ENCODE results near the gene ZNF580. TPM values are rescaled to one million over a fixed set of nuclear protein-coding genes. Genes with fewer than 3 reads are reported as not detected.

The ZNF580 gene
- polyA plus RNA-seq, 3 donors: 9.7 to 46.5 (median 10.7) TPM

DNA sequence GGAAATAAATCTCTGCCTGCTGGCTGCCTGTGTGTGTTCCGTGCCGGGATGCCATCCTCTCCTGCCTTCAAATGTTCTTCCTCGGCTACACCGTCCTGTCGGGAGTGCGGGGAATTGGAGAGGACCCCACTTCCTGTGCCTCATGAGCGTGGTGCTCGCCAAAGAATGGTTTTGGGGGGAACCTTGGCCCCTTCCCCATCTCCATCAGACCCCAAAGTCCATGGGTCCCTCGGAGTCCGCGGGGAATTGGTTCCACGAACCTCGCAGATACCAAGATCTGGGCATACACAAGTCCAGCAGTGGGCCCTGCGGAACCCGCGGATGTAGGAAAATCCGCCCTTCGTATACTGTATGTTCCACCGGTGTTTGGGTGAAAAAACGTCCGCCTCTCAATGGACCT lies 37.7 kb upstream of the ZNF580 start:
- Mint-ChIP-seq H3K27me3 (ENCODE audit: low read depth in 3 of 3) (no peaks in the 10 kb centered on the region), H3K27ac (peak overlapping the region in 3 of 7 donors; percentile 63 to 77 (median 77)), H3K4me1 (peaks cover 54% of the 10 kb centered on the region), H3K9me3 (peaks cover 0 to 4% (median 0%) of the 10 kb centered on the region in 7 donors), H3K36me3 (peaks cover 9 to 21% of the 10 kb centered on the region in 2 donors), H3K4me3 (no peak overlapping the region)
- intact Hi-C loops (cut with micrococcal nuclease): loop anchor here in 1 of 2 donors (10.0 kb wide), 1 partner anchor 198 kb away; the partner anchor contains the start of gene UBE2S
- peaks cover 34 to 60% of the 10 kb centered on the region in 2 donors for H3K4me1 ChIP-seq (ENCODE audit: control insufficient read depth in 1 of 2, insufficient read depth in 2 of 2, low read length in 2 of 2)
- peaks cover 0 to 25% of the 10 kb centered on the region in 2 donors for H3K36me3 ChIP-seq (replicated peaks in 1 of 2; ENCODE audit: control insufficient read depth in 1 of 2, insufficient read depth in 2 of 2, low read length in 2 of 2)
- H2AFZ ChIP-seq (ENCODE audit: insufficient read depth, low read depth, low read length, poor library complexity, severe bottlenecking): no peak overlapping the region
- H3K9ac ChIP-seq (ENCODE audit: insufficient read depth, low read length, poor library complexity, severe bottlenecking): no peak overlapping the region
- peaks cover 63% of the 10 kb centered on the region for H3K79me2 ChIP-seq (ENCODE audit: insufficient read depth, low read length)
- no peaks in the 10 kb centered on the region for H3K27me3 ChIP-seq (ENCODE audit: control insufficient read depth in 2 of 2, insufficient read depth in 2 of 2, low read length in 2 of 2)
- no peak overlapping the region for H3K4me2 ChIP-seq (replicated peaks; ENCODE audit: extremely low read depth, low read length, poor library complexity, severe bottlenecking)
- TF ChIP-seq, protein P1, sequence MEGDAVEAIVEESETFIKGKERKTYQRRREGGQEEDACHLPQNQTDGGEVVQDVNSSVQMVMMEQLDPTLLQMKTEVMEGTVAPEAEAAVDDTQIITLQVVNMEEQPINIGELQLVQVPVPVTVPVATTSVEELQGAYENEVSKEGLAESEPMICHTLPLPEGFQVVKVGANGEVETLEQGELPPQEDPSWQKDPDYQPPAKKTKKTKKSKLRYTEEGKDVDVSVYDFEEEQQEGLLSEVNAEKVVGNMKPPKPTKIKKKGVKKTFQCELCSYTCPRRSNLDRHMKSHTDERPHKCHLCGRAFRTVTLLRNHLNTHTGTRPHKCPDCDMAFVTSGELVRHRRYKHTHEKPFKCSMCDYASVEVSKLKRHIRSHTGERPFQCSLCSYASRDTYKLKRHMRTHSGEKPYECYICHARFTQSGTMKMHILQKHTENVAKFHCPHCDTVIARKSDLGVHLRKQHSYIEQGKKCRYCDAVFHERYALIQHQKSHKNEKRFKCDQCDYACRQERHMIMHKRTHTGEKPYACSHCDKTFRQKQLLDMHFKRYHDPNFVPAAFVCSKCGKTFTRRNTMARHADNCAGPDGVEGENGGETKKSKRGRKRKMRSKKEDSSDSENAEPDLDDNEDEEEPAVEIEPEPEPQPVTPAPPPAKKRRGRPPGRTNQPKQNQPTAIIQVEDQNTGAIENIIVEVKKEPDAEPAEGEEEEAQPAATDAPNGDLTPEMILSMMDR (IDR thresholded peaks at IDR 0.05): no peak
- H4K20me1 ChIP-seq (ENCODE audit: insufficient read depth, low read length): peaks cover 15% of the 10 kb centered on the region
- H3K27ac ChIP-seq (ENCODE audit: low read depth in 1 of 2, low read length in 2 of 2): no peak overlapping the region
- DNase-seq: no peak
- H3K9me3 ChIP-seq (replicated peaks in 1 of 2; ENCODE audit: control insufficient read depth in 1 of 2, insufficient read depth in 1 of 2, low read length in 2 of 2): no peaks in the 10 kb centered on the region
- 96% methylated on average over 14 of the region's 21 CpGs for WGBS (ENCODE audit: insufficient coverage)
- H3K4me3 ChIP-seq (replicated peaks in 1 of 3; ENCODE audit: low read depth in 2 of 3, low read length in 3 of 3): no peak overlapping the region

DNA sequence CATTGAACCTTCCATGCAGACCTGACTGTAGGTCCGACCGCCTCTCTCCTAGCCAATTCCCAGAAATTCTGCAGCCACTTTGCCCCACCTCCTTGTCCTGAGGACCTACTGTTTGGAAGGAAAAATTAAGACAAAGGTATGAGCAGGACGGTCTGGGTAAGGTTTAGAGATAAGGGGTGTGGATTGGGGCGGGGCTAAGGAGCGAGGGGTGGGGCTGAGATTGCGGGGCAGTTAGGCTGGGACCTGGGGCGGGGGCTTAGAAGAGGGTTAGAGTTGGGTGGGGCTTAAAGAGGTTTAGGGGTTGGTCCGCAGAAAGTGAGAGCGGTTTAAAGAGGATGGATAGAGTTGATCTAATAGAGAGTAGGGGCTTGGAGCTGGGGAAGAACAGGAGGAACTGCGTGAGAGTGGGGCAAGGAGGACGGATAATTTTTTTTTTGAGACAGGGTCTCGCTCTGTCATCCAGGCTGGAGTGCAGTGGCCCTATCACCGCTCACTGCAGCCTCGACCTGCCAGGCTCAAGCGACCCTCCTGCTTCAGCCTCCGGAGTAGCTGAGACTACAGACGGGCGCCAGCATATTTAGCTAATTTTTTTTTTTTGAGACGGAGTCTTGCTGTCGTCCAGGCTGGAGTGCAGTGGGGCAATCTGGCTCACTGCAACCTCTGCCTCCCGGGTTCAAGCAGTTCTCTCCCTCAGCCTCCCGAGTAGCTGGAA lies 37.1 kb upstream of the ZNF580 start:
- Histone ChIP-seq H3K9me3 (replicated peaks in 1 of 2; ENCODE audit: control insufficient read depth in 1 of 2, insufficient read depth in 1 of 2, low read length in 2 of 2) (no peaks in the 10 kb centered on the region), H3K36me3 (replicated peaks in 1 of 2; ENCODE audit: control insufficient read depth in 1 of 2, insufficient read depth in 2 of 2, low read length in 2 of 2) (peaks cover 0 to 25% of the 10 kb centered on the region in 2 donors), H3K4me2 (replicated peaks; ENCODE audit: extremely low read depth, low read length, poor library complexity, severe bottlenecking) (peak overlapping the region; percentile 77), H3K27me3 (ENCODE audit: control insufficient read depth in 2 of 2, insufficient read depth in 2 of 2, low read length in 2 of 2) (no peaks in the 10 kb centered on the region), H4K20me1 (ENCODE audit: insufficient read depth, low read length) (peaks cover 20% of the 10 kb centered on the region), H3K27ac (ENCODE audit: low read depth in 1 of 2, low read length in 2 of 2) (peak overlapping the region in 1 of 2 donors; percentile 85), H3K4me1 (ENCODE audit: control insufficient read depth in 1 of 2, insufficient read depth in 2 of 2, low read length in 2 of 2) (peaks cover 34 to 60% of the 10 kb centered on the region in 2 donors), H3K4me3 (replicated peaks in 1 of 3; ENCODE audit: low read depth in 2 of 3, low read length in 3 of 3) (peak overlapping the region in 1 of 3 experiments; percentile 81), H2AFZ (ENCODE audit: insufficient read depth, low read depth, low read length, poor library complexity, severe bottlenecking) (no peak overlapping the region), H3K79me2 (ENCODE audit: insufficient read depth, low read length) (peaks cover 67% of the 10 kb centered on the region), H3K9ac (ENCODE audit: insufficient read depth, low read length, poor library complexity, severe bottlenecking) (no peak overlapping the region)
- Mint-ChIP-seq H3K9me3 (peaks cover 0 to 2% (median 0%) of the 10 kb centered on the region in 7 donors), H3K36me3 (peaks cover 12 to 25% of the 10 kb centered on the region in 2 donors), H3K27ac (peak overlapping the region in 6 of 7 donors; percentile 22 to 97 (median 94)), H3K4me3 (peak overlapping the region; percentile 34 to 92), H3K27me3 (ENCODE audit: low read depth in 3 of 3) (no peaks in the 10 kb centered on the region), H3K4me1 (peaks cover 54% of the 10 kb centered on the region)
- intact Hi-C loops (cut with micrococcal nuclease): loop anchor here in 1 of 2 donors (10.0 kb wide), 1 partner anchor 199 kb away; the partner anchor contains the start of gene UBE2S
- TF ChIP-seq, protein P1 (IDR thresholded peaks at IDR 0.05): no peak
- DNase-seq: no peak
- WGBS (ENCODE audit: insufficient coverage): 83% methylated on average over 16 of the region's 22 CpGs

Measured in CD14-positive monocyte (primary cell).